Esophagus squamous epithelium (tissue), 5 donors: ENCODE results near the gene CHIC2. TPM values are rescaled to one million over a fixed set of nuclear protein-coding genes. Genes with fewer than 3 reads are reported as not detected.
A peak's percentile ranks its signal among the peaks of the same experiment; 100 is the strongest.

Experiments used
- DNase-seq: peaks from one replicate; lab custom pipeline; 2025; lab: John Stamatoyannopoulos, UW
- H3K27ac ChIP-seq, 4 donors: fragments of 200-600 bp; sonication (generic); one replicate each; pipeline ENCODE4 v1.5.1; 2016 to 2019; ENCODE audit warnings: mild to moderate bottlenecking in 1 of 4
- H3K27me3 ChIP-seq, 4 donors: fragments of 200-600 bp; sonication (generic); 1 replicate in 3 of 4; 2 replicates in 1 of 4; pipeline versions ENCODE4 v1.5.1 to v1.6.0; 2017 to 2021; ENCODE audit warnings: antibody characterized with exemption in 1 of 4
- H3K36me3 ChIP-seq, 3 donors: fragments of 200-600 bp; sonication (generic); one replicate each; pipeline ENCODE4 v1.5.1; 2016 to 2019
- H3K4me1 ChIP-seq, 3 donors: fragments of 200-600 bp; sonication (generic); one replicate each; pipeline ENCODE4 v1.5.1; 2017 to 2019
- H3K4me3 ChIP-seq, 4 donors: fragments of 200-600 bp; sonication (generic); 1 replicate in 3 of 4; 2 replicates in 1 of 4; pipeline ENCODE4 v1.5.1; 2016 to 2019; ENCODE audit warnings: mild to moderate bottlenecking in 2 of 4, moderate library complexity in 1 of 4
- H3K9me3 ChIP-seq, 3 donors: fragments of 200-600 bp; sonication (generic); one replicate each; pipeline ENCODE4 v1.5.1; 2016 to 2019
- POLR2A ChIP-seq, 4 donors: fragments of 450-650 bp; IDR thresholded peaks; one replicate each; pipeline ENCODE4 v1.6.1; 2017; ENCODE audit warnings: antibody characterized with exemption in 4 of 4, mild to moderate bottlenecking in 4 of 4, moderate library complexity in 3 of 4
- WGBS, 2 donors: methylation state at CpG; one replicate each; pipeline ENCODE4 v1.1.5; 2018; 5-methylcytosine and 5-hydroxymethylcytosine counted together
- intact Hi-C: fragments of 100-400 bp; cut with DNase I; formaldehyde crosslinking; loops from one replicate; pipeline ENCODE4 v1.15.0; 2022
- total RNA-seq, 4 donors: library from RNA; depleted of rRNA; stranded (reverse); fragments of >200 nt; gene quantifications; one replicate each; pipeline ENCODE4 v1.1.0, GENCODE V29; 2016
- TF ChIP-seq, protein P1 (sequence below), 6 experiments: fragments of 450-650 bp in 4 of 6; fragments of 200-600 bp in 2 of 6; sonication (generic) in 2 of 6; IDR thresholded peaks; one replicate each; pipeline ENCODE4 v1.5.1; 2016 to 2019; ENCODE audit warnings: antibody characterized with exemption in 6 of 6, mild to moderate bottlenecking in 4 of 6, moderate library complexity in 4 of 6
- donor health status: DM: yes; HTN: yes; CAD: no.

The CHIC2 gene
- total RNA-seq, 4 donors from 2014 or later = 40.4 to 56.0 (median 44.7) TPM

DNA sequence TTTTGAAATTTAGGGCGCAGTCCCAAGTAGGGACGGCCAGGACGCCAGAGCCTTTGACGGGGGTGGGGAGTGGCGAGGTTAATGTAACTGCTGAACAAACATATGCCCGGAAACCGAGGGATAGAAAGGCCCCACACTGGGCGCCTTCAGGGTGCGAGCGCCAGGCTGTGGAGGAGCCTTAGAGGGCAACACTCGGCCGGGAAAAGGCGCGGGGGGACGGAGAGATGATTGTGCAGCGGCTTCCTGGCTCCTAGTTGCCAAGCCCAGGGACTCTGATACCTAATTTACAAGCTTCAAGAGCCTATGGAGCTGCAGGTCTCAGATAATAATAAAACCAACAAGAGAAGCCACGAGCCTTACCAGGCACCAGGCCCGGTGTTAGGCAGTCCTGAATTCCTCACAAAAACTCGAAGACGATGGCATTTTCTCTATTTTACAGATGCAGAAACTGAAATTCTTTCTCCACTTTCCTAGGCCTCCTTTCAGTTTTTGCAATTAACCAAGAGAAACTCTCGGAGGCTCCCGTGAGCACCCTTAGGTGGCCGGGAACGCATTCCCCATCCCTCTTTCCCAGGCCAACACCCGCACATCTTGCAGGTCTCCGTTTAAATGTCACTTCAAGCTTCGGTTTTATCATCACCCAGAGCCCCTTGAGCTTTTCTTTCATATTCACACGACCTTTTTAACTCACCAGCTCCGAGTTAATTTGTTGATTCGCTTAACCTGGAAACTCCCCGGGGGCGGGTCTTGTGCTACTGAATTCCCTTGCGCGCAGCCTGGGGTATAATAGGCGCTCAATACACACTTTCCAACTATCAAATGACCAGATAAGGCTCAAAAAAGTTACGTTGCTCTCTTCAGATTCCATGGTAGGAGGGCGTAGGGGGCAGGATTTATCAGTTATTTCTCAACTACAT is 29.2 kb upstream of the CHIC2 start:
- DNase-seq = no peak
- peaks cover 0 to 34% (median 12%) of the 10 kb centered on the region in 3 donors for H3K4me1 ChIP-seq
- H3K9me3 ChIP-seq = no peaks in the 10 kb centered on the region
- H3K27ac ChIP-seq = no peak overlapping the region
- peaks cover 0 to 90% (median 18%) of the 10 kb centered on the region in 4 donors for H3K27me3 ChIP-seq
- H3K36me3 ChIP-seq = no peaks in the 10 kb centered on the region
- no peak overlapping the region for H3K4me3 ChIP-seq
- TF ChIP-seq, protein P1, sequence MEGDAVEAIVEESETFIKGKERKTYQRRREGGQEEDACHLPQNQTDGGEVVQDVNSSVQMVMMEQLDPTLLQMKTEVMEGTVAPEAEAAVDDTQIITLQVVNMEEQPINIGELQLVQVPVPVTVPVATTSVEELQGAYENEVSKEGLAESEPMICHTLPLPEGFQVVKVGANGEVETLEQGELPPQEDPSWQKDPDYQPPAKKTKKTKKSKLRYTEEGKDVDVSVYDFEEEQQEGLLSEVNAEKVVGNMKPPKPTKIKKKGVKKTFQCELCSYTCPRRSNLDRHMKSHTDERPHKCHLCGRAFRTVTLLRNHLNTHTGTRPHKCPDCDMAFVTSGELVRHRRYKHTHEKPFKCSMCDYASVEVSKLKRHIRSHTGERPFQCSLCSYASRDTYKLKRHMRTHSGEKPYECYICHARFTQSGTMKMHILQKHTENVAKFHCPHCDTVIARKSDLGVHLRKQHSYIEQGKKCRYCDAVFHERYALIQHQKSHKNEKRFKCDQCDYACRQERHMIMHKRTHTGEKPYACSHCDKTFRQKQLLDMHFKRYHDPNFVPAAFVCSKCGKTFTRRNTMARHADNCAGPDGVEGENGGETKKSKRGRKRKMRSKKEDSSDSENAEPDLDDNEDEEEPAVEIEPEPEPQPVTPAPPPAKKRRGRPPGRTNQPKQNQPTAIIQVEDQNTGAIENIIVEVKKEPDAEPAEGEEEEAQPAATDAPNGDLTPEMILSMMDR (IDR thresholded peaks at IDR 0.05) = no peak
- TF ChIP-seq POLR2A (IDR thresholded peaks at IDR 0.05) = no peak
- 43 to 52% methylated on average over 31 to 35 of the region's 37 CpGs for WGBS, 2 donors
- intact Hi-C loops = loop anchor here (10.0 kb wide), 1 partner anchor 111 kb away; no protein-coding TSS in a partner anchor

DNA sequence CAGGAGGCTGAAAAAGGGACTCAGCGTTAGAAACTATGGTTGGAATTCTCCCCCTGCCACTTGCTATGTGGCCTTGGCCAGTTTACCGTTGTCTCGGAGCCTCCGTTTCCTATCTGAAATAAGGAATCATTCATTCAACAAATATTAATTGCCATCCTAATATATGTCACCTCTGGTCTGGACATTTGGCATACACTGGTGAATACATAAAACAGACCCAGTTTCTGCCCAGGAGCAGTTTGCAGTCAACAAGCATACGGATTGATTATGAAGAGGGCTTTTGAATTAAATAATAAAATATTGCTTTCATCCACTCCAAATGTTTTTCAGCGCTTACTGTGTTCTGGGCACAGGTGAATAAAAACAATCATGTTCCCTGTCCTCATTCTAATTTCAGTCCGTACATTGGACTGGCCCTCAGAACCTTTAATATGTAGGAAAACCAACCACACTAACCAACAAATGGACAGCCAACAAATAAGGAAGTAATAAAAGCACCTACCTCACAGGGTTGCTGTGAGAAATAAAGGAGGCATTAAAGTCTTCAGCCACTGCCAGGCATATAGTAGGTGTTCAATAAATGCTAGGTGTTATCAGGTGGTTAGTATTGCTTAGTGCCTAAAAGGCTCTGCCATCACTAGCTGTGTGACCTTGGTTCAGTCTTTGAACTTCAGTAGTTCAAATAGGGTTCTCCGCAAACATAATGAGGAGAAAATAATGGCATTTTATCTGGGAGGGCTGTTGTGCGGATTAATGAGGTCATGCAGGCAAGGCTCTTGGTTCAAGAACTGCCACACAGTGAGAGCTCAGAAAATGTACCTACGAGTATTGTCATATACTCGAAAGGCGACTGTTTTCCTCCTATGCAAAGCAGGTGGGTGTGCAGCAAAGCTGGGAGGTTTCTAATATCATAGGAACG is 28.3 kb upstream of the CHIC2 start:
- DNase-seq = no peak
- no peaks in the 10 kb centered on the region for H3K36me3 ChIP-seq
- H3K4me1 ChIP-seq = peaks cover 0 to 34% (median 12%) of the 10 kb centered on the region in 3 donors
- H3K9me3 ChIP-seq = no peaks in the 10 kb centered on the region
- H3K4me3 ChIP-seq = peak overlapping the region; percentile 38 to 66 (median 50)
- peaks cover 0 to 87% (median 17%) of the 10 kb centered on the region in 4 donors for H3K27me3 ChIP-seq
- H3K27ac ChIP-seq = peak overlapping the region in 3 of 4 donors; percentile 37 to 52 (median 43)
- 34 to 40% methylated on average over 12 to 13 of the region's 13 CpGs for WGBS, 2 donors
- intact Hi-C loops = loop anchor here (10.0 kb wide), 1 partner anchor 112 kb away; no protein-coding TSS in a partner anchor
- TF ChIP-seq, protein P1 (IDR thresholded peaks at IDR 0.05) = no peak
- TF ChIP-seq POLR2A (IDR thresholded peaks at IDR 0.05) = no peak

DNA sequence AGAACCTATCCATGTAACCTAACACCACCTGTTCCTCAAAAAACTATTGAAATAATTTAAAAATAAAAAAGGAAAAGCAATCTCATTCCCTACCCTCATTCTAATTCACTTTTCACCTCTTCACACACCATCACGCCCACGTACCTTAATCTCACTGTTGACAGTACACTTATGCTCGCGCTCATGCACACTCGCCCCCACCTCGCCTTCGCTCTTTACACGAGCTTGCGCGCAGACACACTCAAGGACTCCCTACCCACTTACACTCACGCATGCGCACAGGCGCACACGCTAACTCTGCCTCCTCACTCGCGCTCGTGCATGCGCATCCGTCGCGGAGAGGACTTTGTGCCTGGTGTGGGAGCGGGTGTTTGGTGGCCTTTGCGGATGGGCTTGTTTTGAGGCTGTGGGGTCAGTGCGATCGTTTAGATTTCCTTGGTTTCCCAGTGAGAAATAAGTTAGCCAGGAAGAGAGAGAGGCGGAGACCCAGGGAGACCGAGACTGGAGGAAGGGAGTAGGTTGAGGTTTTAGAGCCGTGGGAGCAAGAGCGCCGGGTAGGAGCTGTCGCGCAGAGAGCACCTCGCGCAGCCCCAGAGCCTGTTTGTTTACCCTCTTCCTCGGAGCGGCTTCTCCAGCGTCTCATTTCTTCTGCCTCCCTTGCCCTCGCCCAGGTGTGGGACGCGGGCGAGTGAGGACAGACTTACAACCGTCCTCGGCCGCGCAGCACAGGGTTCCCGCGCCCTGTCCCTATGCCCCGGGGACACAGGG is 27.4 kb upstream of the CHIC2 start:
- Histone ChIP-seq H3K27ac (peak overlapping the region in 3 of 4 donors; percentile 37 to 52 (median 43)), H3K36me3 (no peaks in the 10 kb centered on the region), H3K4me3 (peak overlapping the region; percentile 38 to 66 (median 50)), H3K27me3 (peaks cover 0 to 79% (median 14%) of the 10 kb centered on the region in 4 donors), H3K4me1 (peaks cover 0 to 34% (median 12%) of the 10 kb centered on the region in 3 donors), H3K9me3 (no peaks in the 10 kb centered on the region)
- no peak for DNase-seq
- intact Hi-C loops = loop anchor here (10.0 kb wide), 1 partner anchor 113 kb away; no protein-coding TSS in a partner anchor
- 2% methylated on average over 34 to 35 of the region's 48 CpGs for WGBS, 2 donors
- TF ChIP-seq, protein P1 (IDR thresholded peaks at IDR 0.05) = no peak
- TF ChIP-seq POLR2A (IDR thresholded peaks at IDR 0.05) = peak in 1 of 4 donors; percentile 14

DNA sequence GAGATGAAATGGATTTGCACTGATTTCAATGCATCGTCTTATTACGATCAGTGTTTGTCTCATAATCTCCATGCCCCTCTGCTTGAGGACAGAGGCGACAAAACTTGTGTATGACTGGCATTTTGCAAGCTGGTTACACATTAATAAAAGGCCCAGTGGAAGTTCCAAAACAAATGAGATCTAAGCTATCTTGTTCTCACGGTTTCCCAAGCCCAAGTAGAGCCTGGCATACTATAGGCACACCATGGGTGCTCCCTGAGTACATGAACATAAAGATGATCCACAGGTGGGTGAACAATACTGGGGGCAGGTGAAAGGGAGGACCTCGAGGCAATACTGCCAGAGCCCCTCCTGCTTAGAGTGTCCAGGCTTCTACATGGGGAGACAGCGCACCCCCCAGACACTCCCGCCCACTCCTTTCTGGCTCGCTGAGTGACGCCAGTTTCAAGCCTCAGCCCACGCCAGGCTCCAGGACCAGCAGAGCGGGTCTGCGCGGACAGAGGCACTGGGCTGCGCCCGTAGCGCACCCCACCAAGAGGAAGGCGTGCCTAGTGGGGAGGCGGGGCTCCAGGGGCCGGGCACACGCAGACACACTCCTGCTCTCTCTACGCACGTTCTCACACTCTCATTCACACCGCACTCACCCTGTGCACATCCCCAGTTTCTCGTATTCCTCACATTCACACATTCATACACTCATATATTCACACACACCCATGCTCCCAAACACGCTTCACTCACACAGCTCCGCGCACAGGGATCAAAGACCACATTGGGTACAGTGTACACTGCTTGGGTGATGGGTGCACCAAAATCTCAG is 26.6 kb upstream of the CHIC2 start:
- 25% methylated on average over 16 to 20 of the region's 27 CpGs for WGBS, 2 donors
- intact Hi-C loops = loop anchor here (10.0 kb wide), 1 partner anchor 114 kb away; no protein-coding TSS in a partner anchor
- no peak for TF ChIP-seq POLR2A (IDR thresholded peaks at IDR 0.05)
- TF ChIP-seq, protein P1 (IDR thresholded peaks at IDR 0.05) = no peak
- Histone ChIP-seq H3K4me3 (peak overlapping the region; percentile 38 to 66 (median 50)), H3K27ac (peak overlapping the region in 3 of 4 donors; percentile 37 to 52 (median 43)), H3K9me3 (no peaks in the 10 kb centered on the region), H3K36me3 (no peaks in the 10 kb centered on the region), H3K4me1 (peaks cover 0 to 34% (median 12%) of the 10 kb centered on the region in 3 donors), H3K27me3 (peaks cover 0 to 71% (median 10%) of the 10 kb centered on the region in 4 donors)
- no peak for DNase-seq
